HG02943 (cell line): ENCODE results near the gene FLT1.

Source experiments
- ATAC-seq: cut with Tn5 transposase; IDR thresholded peaks from one replicate; pipeline ENCODE4 v1.9.1; 2021; ENCODE audit warnings: mild to moderate bottlenecking, low read depth, moderate library complexity; ENCODE audit not compliant: unreplicated experiment

Gene FLT1

DNA sequence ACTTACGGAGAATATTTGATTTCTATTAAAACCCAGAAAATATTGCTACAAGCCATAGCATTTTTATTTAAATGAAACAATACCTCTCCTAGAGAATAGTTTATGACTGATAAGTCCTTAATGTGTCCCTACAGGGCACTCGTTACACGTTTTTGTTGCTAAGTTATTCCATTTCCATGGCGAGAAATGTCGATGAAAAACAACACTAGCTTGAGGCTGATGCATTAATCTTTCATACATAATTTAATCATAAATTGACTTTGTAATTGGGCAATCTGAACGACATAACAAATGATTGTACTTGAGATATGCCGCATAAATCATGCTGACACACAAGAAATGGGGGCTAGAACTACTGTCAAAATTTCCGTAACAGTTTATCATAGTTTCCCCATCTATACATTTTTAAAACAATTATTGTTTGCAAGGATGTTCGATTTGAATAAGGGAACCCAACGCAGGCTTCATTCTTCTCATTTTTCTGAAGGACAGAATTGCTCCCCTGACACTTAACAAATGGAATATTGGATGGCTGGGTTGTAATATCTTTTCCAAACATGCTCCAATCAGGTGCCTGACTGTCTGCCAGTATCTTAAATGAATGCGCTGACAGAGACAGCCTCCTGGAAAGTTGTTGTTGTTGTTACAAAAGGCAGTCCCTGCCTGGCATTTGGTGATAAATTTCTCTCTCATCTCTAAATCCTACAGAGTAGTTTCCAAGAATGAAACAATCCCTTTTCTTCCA, 61.9 kb downstream of the FLT1 start:
- no peak for ATAC-seq

DNA sequence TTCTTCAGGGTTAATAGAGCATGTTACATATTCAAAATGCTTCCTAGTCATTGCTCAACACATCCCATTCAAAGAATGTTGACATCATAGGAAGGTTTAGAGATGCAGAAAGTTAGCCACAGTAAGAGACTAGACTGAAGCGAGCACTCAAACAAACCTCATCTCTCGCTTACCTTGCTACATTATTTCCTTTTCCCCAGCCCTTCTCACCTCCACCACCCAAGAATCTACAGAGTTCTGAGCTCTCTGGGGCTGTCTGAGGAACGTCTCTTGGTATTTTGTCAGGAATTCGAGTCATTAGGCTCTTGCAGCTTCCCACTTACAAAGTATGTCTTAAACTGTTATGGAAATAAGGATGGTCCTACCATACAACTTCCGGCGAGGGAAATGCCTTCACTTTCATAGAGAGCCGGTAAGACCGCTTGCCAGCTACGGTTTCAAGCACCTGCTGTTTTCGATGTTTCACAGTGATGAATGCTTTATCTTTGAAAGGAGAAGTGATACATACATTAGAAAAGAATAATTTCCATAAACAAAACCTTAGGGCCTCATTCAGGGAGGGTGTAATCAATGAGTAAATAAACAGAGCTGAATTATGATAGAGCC, 65.1 kb downstream of the FLT1 start:
- ATAC-seq: peak; percentile 94

DNA sequence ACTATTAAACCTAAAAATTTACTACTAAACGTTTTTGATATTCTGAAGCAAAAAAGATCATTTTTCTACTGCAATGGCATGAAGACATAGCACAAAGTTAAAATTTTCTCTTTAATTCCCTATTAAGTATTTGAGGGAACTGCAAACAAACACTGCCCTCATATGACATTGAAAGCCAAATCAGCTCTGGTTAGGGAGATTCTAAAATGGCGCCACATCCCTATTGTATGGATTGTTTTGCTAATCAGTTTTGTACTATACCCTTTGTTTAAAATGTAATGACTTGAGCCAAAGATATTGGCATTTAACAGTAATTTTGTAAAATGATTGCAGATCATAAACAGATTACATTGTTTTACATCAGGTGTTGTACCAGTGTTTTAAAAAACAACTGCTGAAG, 65.8 kb downstream of the FLT1 start:
- no peak for ATAC-seq

DNA sequence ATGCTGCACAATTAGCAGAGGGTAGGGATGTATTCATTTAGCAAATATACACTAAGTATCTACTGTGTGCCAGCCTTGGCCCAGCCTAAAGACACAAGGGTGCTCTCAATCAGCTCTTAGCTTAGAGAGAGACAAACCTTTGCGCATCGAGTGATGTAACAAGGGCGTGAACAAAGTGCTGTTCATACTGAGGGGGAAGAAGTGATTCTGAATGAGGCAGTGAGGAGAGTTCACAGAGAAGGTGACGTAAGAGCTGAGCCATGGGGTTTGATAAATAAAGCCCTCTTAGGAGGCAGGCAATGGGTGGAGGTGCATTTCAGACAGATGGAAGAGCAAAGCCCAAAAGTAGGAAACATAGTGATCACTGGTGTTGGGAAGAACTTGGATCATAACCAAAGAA, 68.5 kb downstream of the FLT1 start:
- no peak for ATAC-seq

DNA sequence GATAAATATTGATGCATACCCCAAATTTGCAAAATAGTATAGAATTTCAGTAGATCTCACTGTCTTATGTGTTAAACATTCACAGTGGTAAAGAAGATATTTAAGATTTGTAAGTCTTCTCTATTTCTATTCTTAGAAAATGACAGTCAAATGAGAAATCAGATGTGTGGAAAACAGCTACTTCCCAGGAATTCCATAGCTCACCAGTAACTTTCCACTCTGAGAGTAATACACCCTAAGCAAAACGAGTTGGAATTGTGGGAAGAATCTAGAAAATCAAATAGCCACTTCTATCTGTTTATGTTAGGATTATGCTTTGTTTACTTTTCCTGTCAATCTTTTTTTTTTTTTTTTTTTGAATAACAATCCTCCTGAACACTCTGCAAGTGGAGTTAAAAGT, 69.1 kb downstream of the FLT1 start:
- no peak for ATAC-seq

DNA sequence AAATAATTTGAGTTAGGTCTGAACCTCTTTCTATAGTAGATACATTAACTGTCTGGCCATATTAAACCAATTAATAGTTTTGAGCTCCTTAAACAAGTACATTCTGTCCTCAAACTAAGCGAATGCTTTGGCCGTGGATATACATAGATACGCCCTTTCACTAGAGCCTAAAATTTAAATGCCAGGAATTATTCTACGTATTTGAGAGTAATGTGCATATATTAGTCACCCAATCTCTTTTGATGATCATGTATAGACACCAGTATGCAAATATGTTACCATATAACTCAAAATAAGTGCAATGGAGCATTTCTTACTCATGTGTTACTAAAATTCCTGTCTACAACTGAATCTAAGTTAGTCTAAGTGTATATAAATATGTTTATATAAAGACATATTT, 70.4 kb downstream of the FLT1 start:
- ATAC-seq: no peak

DNA sequence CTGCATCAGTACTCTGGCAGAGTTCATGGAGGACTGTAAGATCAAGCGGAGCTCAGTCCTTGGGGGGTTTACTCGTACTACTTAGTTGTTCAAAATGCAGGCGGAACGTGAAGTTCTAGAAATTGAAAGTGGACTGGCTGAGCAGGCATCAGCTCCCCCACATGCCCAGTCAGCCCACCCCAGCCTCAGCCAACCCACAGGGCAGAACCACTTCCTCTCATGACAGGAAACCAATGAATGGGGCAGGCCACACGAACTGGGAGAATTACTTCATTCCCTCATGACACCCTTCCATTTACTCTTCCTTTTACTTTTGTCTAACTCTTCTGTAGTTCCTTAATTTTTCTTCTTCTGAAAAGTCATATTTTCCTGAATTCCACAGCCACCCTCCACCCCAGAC, 71.9 kb downstream of the FLT1 start:
- ATAC-seq: peak; percentile 87

DNA sequence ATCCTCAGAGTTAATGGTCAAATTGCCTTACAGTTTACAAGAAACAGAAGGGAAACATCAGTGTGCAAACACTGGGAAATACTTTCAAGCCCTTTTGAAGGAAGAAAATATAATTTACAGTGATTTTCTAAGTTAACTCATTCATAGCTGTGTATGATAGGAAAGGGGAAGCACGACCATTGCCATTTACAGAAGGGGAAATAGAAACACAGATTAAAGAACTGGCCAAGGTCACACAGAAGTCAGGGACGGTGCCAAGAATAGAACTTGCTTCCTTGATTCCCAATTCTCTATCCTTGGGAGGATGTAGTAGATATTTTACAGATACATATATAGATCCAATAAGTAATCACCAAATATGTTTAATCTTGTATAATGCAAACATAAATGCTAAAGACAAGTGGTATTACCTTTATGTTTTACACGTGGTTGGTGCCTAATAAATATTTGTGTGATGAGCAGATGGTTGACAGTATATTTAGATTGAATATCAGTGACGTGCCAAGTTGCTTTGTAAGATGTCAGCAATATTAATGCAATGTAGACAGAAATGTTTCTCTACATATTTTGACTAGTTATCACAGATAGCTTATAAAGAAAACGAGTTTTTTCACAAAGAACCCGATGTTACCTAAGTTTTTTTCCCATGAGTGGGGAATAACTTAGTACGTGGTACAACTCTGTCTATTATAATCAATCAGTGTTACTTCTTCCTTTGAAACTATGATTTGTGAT, 73.1 kb downstream of the FLT1 start:
- no peak for ATAC-seq

DNA sequence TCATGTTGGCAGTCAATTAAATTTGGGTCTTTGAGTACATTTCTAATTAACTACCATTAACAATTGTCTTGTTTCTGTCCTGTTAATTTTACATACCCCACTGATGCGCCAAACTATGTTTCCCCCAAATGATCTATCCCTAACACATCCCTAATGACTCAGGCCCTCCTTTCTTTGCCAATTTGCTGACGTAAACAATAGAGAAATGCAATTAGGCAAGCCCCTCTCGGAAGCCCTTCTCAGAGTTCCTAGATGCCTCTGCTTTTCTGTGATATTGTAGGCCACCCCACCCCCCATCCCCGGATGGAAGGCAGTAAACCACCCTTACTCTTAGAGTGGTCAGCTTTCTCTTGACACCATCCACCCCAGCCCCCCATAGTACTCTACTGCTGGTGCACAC, 74.2 kb downstream of the FLT1 start:
- no peak for ATAC-seq

DNA sequence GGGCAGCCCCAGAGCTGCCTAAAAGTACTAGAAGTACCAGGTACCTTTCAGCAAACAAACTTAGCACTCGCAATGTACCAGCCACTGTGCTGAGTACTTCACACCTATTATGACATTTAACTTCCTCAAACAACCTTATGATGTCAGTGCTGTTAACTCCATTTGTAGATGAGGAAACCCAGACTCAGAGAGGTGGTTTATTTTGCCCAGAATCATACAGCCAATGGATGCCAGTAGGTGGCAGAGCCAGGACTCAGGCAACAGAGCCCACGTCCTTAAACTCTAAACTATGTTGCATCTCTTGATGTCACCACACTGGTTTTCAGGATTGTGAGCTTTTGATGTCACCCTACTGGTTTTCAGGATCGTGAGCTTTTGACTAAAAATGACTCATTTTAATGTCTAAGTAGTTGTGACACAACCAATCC, 78.9 kb downstream of the FLT1 start:
- no peak for ATAC-seq

DNA sequence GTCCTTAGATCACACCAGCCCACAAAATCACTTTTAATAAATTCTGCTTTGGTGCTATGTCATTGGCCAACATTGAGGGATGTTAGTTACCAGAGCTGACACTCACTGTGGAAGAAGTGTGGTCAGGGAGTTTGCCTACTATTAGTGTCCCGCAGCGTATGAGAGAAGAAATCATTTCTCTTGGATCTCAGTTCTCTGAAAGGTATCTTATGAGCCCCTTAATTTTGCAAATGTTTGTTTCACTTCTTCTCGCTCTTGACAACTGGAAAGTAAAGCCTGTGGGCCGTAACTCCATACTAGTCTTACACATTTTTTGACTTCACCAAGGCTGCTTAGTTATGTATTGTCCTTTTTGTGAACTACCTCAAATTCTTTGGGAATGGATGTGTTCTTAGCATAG, 80.9 kb downstream of the FLT1 start:
- no peak for ATAC-seq

DNA sequence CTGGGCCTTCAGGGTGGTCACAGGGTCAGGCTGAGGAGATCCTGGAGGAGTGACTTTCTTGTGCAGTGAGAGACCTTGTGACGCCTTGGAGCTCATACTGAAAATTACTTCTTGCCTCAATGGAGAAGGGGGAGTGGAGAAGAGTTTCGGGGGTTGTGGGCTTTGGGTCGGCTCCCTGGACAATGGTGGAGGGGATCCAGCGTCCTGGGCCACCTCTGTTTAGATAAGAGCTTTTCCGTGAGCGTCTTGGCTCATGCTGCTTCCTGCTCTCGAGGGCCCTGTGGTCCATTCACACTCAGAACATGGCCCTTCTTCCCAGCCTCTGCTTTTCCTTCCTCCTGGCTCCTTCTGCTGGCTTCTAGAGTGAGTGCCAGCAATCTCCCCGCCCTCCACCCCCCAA, 81.9 kb downstream of the FLT1 start:
- no peak for ATAC-seq

DNA sequence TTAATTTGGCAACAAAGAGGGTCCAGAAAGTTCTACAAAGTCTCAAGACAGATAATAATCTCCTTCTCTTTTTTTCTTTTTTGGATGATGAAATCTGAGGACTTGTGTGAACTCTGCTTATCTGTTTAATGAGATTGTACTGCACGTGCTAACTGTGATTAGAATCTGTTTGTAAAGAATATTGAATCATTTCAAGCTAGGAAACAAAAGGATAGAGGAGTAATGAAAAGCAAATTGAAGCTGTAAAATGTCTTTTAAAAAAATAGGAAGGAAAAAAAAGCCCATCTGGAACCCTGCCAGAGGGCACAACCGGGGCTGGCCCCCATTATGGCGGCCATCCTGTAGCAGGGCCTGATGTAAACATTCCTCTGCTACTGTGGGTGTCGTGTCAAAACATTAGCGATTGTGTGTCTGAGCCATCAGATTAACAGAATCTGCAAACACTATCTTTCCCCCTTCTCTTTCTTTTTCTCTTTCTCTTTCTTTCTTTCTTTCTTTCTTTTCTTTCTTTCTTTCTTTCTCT, 83.0 kb downstream of the FLT1 start:
- no peak for ATAC-seq

DNA sequence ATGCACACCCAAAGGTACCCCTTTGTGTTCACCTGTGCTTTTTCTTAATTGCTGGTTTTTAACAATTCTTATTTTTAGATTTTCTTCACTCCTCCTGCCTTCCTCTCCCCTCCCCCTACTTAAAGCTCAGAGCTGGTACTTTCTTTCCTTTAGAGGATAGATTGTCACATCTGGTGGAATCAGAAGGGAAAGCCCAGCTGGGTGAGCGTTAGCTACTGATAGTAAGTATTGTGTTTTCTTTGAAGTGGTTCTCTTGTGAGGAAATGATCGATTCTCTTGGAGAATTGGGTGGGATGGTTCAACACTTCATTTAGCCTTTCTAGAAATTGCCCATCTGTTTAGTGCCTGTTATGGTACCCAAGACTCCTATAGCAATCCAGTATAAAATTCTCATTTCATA, 84.8 kb downstream of the FLT1 start:
- no peak for ATAC-seq

DNA sequence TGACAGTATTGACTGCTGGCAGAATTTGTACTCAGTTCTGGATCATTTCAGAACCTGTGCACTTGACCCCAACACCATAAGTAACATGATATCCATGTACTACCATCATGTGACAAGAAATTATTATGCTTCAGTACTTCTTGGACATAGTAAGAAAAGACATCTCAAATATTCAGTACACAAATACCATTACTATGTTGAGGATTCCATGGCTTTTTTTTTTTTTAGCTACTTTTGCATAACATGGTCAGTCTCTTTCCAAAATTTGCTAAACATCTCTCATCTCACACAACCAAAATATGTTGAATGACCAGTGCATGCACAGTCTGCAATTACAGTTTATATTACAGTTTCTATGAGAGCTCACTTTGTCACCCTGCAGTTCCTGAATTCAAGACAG, 85.3 kb downstream of the FLT1 start:
- ATAC-seq: no peak

DNA sequence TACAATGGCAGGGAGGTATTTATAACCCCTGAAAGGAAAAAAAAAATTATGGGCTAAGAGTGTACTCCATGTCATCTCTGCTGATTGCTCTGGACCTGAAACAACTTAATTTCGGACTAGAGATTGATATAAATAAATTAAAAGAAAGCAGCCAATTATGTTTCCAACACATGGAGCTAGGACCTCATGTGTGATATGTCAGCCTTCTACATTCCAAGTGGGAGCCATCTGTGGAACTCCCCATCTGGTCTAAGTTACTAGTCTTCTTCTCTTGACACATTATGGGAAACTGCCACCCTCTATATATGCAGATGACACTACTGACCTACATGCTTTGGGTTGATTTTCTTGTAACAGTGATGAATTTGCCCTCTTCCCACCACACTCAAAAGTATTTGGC, 86.1 kb downstream of the FLT1 start:
- no peak for ATAC-seq

DNA sequence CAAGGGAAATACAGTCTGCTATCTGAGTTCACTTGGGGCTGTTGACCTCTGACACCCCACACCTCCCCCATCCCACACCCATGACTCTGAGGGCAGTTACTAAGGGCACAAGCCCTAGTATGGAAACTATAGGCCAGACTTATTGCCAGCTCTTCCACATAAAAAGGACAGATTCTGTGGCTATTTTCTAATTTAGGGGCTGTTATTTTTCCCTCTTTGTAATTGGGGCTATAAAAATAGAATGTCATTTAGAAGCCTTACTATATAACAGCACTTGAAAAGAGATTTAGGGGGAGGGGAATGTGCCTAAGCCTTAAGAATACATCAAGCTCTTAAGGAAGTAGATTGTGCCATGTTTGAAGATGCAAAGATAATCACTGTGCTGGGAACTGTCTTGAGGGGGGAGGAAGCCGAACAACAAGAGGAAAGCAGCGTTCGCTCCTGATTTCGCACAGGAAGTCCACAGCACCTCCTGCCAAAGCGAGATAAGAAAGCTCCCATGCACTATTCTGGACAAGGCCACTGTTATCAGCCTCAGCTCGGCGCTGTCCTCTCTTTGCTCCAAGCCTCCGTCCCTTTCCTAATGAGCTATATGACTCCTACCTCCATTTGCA, 86.6 kb downstream of the FLT1 start:
- no peak for ATAC-seq

DNA sequence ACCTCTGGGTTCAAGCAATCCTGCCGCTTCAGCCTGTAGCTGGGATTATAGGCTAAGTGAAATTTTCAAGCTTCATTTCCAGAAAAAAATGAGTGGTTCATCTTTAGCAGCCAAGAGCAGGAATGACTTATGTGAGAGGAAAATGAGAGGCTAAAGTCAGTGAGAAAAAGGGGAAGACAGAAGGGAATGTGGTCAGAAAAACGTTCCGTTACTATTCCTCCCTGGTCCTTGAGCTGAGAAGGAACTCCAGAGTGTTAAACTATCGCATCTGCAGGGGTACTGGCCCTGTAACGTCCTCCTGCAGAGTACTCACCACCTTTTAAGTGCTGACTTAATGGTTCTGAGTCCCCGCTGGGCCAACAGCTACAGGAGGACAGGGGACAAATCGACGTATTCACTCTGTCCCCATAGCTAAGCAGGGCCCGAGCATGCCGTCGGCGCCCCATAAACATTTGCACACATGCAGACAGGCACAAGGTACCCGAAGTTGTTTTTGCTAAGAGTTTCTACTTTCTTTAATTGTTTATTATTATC, 88.1 kb downstream of the FLT1 start:
- no peak for ATAC-seq

DNA sequence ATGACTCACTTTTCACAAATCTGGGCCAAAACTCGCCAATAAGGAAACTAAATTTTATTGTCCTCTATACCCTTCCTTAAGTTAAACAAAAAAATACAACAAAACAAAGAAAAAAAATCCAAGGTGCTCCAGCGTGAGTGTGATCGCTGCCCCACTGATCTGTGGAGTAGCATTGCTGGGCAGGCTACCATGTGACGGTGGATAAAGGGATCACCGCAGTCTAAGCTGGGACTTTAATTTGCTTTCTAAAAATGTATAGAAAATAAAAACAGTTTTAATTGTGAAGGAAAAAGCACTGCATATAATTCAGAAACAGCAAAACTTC, 92.9 kb downstream of the FLT1 start:
- no peak for ATAC-seq

DNA sequence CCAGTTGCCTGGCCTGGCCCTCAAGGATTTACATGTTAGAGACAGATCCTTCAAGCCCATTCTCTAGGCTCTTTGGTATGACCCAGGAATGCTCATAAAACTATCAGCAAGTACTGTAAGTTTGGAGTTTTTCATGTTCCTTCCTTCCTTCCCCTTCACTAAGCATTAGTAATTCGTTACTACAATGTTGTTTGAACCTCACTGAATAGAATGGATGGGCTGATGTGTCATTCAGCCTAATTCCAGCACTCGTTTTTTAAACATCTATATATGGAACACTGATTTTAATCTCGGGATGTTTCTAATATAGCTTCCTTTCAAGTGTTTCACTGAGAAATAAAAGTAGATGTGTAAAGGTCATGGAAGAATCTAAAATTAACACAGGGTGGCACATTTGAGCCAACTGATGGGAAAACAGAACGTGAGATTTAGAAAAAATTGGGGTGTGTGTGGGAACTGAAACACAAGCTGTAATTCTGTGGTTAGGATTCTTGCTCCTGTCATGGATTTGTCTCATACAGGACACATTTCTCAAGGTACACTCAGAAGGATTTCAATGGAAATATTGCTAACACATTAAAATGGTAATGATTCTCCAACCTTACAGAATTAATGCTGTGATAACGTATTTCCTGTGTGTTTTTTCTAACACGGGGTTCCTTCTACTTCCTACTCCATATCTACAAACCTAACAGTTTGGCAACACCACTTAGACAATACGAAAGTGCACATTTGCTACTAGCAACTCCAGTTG, 93.4 kb downstream of the FLT1 start:
- ATAC-seq: no peak
